ENCODE data around the gene PSAT1.

The PSAT1 gene

DNA sequence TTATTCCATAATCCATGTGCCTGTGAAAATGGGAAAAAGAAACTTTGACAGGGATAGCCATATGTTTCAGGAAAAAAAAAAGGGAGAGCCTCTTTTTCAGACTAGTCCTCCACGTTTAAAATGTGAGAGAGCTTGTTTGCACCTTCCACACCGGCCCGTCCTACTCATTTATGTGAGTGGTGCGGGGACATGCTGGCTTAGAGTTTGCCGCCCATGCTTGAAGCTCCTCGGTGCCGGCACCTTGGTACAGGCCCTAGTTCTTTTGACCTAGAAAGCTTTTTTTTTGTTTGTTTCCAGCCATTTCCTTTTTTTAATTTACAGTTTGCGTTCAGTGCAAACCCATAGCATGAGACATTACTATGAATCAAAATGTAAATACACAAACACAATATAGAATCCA is 27.8 kb downstream of the PSAT1 start:
- Histone ChIP-seq H3K9ac (no peak overlapping the region), H3K27me3 (ENCODE audit: insufficient read depth, low read depth) (no peaks in the 10 kb centered on the region), H2AFZ (ENCODE audit: low read depth) (no peak overlapping the region), H3K79me2 (ENCODE audit: insufficient read depth, low read depth) (no peaks in the 10 kb centered on the region), H4K20me1 (ENCODE audit: insufficient read depth) (no peaks in the 10 kb centered on the region), H3K27ac (no peak overlapping the region), H3K4me2 (no peak overlapping the region), H3K4me1 (ENCODE audit: low read depth, poor library complexity, severe bottlenecking) (no peaks in the 10 kb centered on the region), H3K36me3 (ENCODE audit: insufficient read depth) (no peaks in the 10 kb centered on the region), H3K4me3 (IDR thresholded peaks at IDR 0.05; ENCODE audit: insufficient read depth, low read depth, low read length) (no peak overlapping the region)
- TF ChIP-seq CTCF (conservative IDR thresholded peaks at IDR 0.05; ENCODE audit: low read depth, low read length), result no peak

DNA sequence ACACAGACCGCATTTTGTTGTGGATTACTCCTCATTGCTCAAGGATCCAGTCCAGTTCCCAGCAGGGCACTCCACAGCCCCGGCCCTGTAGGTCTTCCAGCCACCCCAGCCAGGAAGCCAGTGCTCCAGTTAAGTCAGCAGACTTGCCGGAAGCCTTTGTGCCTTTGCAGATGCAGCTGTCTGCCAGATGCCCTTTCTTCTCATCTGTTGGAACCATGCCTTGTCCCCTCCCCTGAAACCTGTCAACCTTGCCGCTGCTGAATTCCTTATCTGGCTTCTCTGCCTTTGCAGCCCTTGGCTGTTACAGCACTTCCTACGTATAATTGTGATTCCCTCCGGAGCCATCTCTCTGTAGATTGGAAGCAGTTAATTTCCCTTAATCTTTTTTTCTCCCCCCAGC is 28.4 kb downstream of the PSAT1 start:
- no peak overlapping the region for H2AFZ ChIP-seq (ENCODE audit: low read depth)
- no peaks in the 10 kb centered on the region for H4K20me1 ChIP-seq (ENCODE audit: insufficient read depth)
- H3K27me3 ChIP-seq (ENCODE audit: insufficient read depth, low read depth), result no peaks in the 10 kb centered on the region
- no peak overlapping the region for H3K4me2 ChIP-seq
- no peak overlapping the region for H3K9ac ChIP-seq
- H3K27ac ChIP-seq, result no peak overlapping the region
- H3K36me3 ChIP-seq (ENCODE audit: insufficient read depth), result no peaks in the 10 kb centered on the region
- no peak for TF ChIP-seq CTCF (conservative IDR thresholded peaks at IDR 0.05; ENCODE audit: low read depth, low read length)
- H3K79me2 ChIP-seq (ENCODE audit: insufficient read depth, low read depth), result no peaks in the 10 kb centered on the region
- H3K4me1 ChIP-seq (ENCODE audit: low read depth, poor library complexity, severe bottlenecking), result no peaks in the 10 kb centered on the region
- H3K4me3 ChIP-seq (IDR thresholded peaks at IDR 0.05; ENCODE audit: insufficient read depth, low read depth, low read length), result no peak overlapping the region

DNA sequence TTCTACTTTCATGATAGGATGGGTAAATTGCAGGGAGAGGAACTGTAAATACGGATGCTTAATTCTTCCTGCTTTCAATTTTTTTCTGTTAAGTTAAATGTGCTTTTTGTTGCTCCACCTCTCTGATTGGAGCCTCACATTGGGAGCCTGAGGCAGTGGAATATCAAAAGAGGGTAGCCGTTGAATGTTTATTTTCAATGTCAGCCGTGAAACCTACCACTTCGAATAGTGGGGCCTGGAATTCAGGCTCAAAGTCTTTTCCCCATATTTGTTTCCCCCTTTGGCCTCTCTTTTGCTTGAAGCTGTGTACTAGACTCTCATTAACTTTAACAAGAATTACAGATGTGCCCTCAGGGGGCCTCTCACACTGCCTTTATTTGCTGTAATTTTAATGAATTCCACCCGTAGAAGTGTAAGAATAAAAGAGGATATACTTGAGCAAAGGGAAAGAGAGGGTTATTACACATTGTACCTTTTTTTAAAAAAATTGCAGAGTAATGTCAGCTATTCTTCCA is 29.0 kb downstream of the PSAT1 start:
- no peak overlapping the region for H3K4me2 ChIP-seq
- no peaks in the 10 kb centered on the region for H3K4me1 ChIP-seq (ENCODE audit: low read depth, poor library complexity, severe bottlenecking)
- no peak overlapping the region for H3K9ac ChIP-seq
- H3K79me2 ChIP-seq (ENCODE audit: insufficient read depth, low read depth), result no peaks in the 10 kb centered on the region
- H4K20me1 ChIP-seq (ENCODE audit: insufficient read depth), result no peaks in the 10 kb centered on the region
- H3K36me3 ChIP-seq (ENCODE audit: insufficient read depth), result no peaks in the 10 kb centered on the region
- no peaks in the 10 kb centered on the region for H3K27me3 ChIP-seq (ENCODE audit: insufficient read depth, low read depth)
- no peak overlapping the region for H3K27ac ChIP-seq
- no peak overlapping the region for H2AFZ ChIP-seq (ENCODE audit: low read depth)
- H3K4me3 ChIP-seq (IDR thresholded peaks at IDR 0.05; ENCODE audit: insufficient read depth, low read depth, low read length), result no peak overlapping the region
- no peak for TF ChIP-seq CTCF (conservative IDR thresholded peaks at IDR 0.05; ENCODE audit: low read depth, low read length)

DNA sequence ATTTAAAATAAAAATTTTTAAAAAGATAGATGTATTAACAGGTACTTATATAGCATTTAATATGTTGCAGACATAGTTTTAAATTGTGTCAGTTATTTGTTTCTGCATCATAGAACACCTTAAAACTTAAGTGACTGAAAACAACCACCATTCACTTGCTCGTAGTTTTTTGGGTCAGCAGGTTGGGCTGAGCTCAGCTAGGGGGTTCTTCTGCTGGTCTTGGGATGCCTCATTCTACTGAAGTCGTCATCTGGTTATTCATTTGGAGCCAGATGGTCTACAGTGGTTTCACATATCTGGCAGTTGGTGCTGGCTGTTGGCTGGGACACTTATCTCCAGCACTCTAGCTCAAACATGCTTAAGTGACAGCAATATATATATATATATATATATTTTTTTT is 29.6 kb downstream of the PSAT1 start:
- TF ChIP-seq CTCF (conservative IDR thresholded peaks at IDR 0.05; ENCODE audit: low read depth, low read length), result no peak
- Histone ChIP-seq H3K27me3 (ENCODE audit: insufficient read depth, low read depth) (no peaks in the 10 kb centered on the region), H3K9ac (no peak overlapping the region), H3K27ac (no peak overlapping the region), H3K4me1 (ENCODE audit: low read depth, poor library complexity, severe bottlenecking) (no peaks in the 10 kb centered on the region), H4K20me1 (ENCODE audit: insufficient read depth) (no peaks in the 10 kb centered on the region), H3K36me3 (ENCODE audit: insufficient read depth) (no peaks in the 10 kb centered on the region), H3K4me3 (IDR thresholded peaks at IDR 0.05; ENCODE audit: insufficient read depth, low read depth, low read length) (no peak overlapping the region), H3K4me2 (no peak overlapping the region), H3K79me2 (ENCODE audit: insufficient read depth, low read depth) (no peaks in the 10 kb centered on the region), H2AFZ (ENCODE audit: low read depth) (no peak overlapping the region)
